HG02642 (cell line): Measurements from ENCODE around the gene LKAAEAR1.

Source experiments
- ATAC-seq: cut with Tn5 transposase; IDR thresholded peaks from one replicate; pipeline ENCODE4 v1.9.1; 2021; ENCODE audit warnings: mild to moderate bottlenecking; ENCODE audit not compliant: unreplicated experiment, poor library complexity

The LKAAEAR1 gene

DNA sequence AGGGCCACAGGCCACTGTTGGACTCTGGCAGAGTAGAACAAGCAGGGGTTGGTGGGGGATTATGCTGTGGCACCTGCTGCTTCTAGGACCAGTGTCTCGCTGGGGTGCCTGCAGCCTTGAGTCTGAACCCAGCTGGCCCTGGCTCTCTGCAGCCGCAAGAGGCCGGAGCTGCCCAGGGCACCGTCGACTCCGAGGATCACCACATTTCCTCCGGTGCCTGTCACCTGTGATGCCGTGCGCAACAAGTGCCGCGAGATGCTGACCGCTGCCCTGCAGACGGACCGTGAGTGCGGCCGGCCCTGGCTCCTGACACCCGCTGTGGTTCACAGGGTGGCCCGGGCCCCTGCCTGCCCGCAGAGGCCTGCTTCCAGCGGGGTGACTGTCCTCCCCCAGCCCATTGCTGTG is 15.0 kb downstream of the LKAAEAR1 start:
- no peak for ATAC-seq

DNA sequence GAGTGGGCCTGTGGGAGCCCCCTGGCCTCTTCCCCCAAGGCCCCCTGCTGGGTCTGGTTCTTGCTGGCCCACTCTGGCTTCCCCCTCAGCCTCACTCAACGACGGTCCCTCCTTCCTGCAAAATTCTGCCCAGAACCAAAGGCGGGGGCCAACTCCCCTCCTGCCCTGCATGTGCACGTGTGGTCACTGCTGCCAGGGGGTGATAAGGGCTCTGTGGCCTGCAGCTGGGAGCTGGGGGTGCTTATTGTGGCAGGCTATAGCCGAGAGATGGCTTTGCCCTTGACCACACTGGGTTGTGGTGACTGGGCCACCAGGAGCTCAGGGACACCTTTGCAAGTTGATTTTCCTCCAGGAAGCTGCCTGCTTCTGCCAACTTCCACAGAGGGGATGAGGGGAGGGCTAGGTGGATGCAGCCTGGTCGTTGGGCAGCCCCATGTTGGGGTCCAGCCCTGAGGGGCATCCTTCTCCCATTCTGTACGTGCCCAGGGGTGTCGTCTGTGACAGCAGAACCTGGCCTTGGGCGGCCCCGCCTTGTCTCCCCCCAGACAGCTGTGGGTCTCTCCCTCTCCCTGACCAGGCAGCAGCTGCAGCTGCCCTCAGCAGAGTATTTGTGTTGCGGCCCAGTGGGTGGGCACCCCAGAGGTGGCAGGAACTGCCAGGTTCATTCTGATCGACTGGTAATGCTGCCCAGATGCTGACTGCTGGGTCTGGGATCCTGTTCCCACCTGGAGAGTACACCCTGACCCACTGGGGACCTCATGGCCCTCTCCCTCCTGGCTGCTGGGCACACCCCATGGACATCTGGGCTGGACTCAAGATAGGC is 15.6 kb downstream of the LKAAEAR1 start:
- ATAC-seq: no peak

DNA sequence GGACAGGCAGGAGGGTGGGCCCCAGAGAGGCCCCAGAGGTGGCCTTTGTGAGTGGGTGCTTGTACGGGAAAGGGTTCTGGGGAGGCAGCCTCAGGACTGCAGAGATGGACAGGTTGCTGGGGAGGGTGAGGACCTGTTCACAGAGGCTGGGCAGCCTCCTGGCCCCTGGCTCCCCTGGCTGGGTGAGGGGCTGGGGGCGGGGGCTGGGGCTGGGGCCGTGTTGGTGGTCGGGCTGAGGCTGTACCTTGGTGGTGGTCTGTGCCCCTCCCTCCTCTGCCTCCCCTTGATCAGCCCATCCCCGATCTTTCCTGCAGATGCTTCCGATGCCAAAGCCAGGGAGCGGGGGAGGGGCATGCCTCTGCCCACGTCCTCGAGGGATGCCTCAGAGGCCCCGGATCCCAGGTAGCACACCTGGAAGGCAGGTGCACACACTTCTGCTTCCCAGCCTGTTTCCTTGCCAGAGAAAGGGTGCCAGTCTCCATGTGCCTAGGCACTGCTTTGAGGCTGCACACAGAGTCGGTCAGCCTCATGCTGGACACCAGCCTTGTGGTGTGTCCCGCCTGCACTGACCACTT is 16.4 kb downstream of the LKAAEAR1 start:
- ATAC-seq: no peak

DNA sequence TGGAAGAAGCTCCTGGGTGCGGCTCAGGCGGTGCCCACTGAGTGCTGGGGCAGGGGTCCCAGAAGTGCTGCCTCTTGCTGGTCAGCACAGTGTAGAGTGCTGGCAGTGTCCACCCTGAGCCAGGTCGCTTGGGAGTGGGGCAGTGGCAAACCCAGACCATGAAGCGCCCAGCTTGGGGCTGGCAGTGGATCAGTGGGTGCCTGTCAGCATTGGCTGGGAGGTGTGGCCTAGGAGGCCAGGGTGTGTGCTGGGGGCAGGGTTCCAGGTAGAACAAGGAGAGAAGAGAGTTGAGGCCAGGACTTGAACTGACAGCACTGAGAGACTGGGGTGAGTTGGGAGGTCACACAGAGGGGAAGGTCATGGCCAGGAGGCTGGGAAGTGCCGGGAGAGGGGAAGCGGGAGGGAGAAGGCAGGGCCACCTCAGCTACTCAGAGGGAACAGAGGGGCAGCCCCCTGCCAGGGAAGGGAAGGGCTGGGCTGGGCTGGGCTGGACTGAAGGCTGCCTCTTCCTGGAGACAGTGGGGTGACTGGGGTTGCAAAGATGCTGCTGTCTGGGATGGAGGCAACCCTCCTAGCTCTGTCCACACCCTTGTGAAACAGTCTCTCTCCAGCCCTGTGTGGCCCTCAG is 17.1 kb downstream of the LKAAEAR1 start:
- no peak for ATAC-seq

DNA sequence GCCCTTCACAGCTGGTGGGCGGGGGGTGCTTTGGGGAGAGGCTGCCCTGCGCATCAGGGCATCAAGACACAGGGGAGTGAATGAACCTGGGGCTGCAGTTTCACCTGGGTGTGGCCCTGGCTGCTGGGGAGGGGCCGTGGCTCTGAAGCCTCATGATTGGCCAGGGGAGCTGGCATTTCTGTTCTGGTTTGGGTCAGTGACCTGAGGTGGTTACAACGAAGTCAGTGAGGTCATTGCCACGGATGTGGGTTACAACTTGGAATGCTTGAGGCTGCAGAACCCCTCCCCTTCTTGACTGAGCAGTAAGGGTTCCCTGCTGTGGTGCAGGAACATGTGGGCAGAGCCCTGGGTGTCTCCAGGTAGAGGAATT is 18.2 kb downstream of the LKAAEAR1 start:
- ATAC-seq: no peak

DNA sequence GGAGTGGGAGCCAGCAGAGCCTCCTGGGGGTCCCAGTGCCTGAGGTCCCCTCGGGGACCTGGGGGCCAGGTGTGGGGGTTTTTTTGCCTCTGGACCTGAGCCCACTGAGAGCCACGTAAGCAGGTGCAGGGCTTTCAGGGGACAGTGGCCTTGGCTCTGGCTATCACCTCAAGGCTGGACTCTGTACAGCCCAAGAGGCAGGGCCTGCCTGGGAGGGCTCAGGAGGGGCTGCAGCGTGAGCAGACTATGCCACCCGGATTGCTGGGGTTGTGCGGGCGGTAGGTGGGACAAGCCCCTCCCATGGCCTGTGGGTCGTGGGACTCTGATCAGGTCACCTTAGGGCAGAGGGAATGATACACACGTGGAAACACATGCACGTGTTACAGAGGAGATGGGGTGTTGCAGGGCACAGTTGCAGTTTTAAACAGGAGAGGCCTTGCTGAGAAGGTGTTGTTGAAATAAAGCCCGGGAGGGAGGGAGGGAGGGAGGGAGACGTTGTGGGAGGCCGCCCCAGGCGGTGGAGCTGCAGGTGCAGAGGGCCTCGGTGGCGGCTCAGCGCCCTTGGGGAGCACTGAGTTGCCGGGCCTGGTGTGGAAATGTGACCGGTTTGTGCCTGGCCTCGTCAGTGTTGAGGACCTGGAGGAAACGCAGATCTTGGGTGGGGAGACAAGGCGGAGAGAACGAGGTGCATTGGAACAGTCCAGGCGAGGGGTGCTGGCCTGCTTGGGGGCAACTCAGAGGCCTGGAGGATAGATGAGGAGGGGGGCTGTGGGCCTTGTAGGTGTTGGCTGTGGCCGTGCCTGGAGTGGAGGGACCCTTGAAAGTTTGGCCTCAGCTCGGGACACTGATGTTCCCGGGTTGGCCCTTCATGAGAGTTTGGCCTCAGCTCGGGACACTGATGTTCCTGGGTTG is 18.9 kb downstream of the LKAAEAR1 start:
- no peak for ATAC-seq

DNA sequence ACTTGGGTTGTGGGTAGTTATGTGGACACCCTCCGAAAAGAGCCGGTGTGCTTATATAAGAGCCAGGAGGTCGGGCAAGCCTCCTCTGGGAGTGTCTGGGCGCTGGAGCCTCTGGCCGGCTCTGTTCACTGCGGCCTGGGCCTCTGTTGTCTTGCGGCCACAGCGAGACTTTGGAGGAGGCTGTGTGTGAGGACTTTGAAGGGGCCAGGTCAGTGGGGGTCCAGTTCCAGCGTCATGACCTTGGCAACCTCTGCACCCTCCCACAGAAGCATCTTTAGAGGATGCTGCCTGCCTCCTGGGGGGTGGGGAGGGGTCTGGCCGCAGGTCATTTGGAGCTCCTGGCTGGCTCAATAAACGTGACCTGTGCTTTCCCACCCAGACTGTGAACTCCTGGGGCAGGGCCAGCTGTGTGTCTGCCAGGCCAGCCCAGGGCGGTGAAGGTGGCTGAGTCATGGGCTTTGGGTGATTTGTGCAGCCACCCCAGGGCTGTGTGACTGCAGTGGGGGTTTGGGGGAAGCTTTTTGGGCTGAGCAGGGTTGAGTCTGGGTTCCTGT is 20.0 kb downstream of the LKAAEAR1 start:
- ATAC-seq: no peak

DNA sequence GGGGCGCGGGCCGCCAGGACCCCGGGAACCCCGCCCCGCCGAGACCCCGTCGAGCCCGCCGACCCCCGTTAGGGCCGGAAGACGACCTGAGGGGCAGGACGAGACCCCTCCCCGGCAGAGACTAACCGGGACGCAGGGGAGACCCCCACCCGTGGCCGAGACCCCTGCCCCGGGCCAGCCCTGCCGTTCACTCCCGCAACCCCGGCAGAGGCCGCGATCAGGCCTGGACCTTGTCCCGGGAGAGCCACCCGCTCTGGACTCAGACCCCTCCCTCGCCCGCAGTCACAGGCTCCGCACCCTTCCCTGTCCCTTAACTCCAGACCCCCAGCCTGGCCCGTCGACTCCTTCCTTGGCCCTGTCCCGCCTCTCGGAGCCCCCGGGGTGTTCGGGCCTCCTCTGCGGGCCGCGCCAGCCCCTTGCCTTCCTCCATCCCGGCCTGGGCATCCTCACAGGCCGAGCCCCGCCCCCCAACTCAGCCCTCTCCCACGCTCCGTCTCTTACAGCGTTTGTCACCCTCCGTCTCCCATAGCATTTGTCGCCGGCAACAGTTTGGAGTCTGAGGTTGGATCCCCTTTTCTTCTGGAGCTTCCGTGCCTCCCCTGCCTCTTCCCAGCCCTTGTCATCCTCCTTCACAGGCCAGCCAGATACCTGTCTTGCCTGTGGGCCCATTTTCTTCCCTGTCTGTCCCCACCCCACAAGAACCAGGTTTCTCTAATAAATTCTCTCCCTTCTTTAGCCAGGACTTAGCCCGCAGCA is 20.6 kb downstream of the LKAAEAR1 start:
- ATAC-seq: no peak

DNA sequence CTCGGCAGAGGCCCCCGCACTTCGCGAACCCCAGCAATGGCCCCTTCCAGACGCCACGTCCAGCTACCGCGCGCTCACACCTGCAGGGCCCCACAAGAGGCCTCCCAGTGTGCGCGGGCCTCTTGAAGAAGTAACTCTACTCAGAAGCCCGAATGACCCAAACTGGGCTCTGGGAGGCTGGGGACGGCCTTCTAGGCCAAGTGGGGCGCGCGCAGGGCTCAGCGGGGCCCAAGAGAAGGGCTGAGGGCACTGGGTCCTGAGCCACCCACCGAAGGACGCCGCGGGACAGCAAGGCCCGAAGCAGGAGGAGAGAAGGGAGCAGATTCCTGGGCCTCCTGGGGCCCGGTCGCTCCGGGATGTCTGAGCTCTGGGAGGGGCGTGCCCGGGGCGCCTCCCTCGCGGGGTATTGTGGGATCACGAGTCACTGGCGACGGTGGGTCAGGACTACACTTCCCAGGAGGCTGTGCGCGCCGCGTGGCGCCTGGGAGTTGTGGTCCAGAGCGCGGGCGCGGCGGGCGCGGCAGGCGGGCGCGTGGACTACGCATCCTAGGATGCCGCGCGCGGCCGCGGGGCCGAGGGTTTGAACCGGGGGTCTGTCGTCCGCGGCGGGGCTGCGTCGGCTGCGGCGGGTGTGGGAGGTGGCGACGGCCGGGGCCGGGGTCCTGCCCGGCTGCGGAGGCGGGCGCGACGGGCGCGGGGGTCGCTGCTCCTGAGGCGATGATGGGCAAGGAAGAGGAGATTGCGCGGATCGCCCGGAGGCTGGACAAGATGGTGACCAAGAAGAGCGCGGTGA is 21.4 kb downstream of the LKAAEAR1 start, which contains the start of gene TCEA2:
TSS of gene TCEA2 (plus strand) at position 603 of the 793 bp plus-strand sequence. CDS start at position 718, 115 bp downstream.
- peak; percentile 84 for ATAC-seq

DNA sequence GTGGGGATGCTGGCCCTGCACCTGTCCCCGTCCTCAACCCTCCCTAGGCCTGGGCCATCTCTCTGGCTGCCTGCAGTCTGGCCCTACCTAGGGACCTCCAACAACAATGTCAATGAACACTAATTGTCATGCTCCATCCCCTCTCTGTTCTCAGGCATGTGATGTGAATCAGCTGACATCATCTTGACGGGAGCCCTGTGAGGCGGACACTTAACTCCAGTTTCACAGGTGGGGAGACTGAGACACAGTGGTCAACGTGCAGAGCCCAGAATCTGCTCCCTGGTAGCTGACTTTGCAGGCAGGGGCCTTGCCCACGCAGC is 22.0 kb downstream of the LKAAEAR1 start:
- no peak for ATAC-seq

DNA sequence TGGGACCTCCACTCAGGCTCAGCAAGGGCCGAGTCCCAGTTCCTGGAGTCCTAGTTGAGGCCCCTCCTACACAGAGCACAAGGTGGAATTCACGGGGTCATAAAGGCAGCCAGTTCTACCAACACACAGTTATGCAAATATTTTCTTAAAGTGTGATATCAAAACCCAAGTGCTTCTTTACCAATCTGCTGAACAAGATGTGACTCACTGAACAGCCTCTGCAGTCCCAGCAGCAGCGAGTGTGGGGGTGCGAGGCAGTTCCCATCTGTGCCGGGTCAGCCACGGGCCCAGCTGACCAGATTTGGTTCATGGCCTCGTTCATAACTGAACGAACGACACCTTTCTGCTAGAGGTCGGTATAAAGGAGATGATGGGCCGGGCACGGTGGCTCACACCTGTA is 25.7 kb downstream of the LKAAEAR1 start:
- no peak for ATAC-seq

DNA sequence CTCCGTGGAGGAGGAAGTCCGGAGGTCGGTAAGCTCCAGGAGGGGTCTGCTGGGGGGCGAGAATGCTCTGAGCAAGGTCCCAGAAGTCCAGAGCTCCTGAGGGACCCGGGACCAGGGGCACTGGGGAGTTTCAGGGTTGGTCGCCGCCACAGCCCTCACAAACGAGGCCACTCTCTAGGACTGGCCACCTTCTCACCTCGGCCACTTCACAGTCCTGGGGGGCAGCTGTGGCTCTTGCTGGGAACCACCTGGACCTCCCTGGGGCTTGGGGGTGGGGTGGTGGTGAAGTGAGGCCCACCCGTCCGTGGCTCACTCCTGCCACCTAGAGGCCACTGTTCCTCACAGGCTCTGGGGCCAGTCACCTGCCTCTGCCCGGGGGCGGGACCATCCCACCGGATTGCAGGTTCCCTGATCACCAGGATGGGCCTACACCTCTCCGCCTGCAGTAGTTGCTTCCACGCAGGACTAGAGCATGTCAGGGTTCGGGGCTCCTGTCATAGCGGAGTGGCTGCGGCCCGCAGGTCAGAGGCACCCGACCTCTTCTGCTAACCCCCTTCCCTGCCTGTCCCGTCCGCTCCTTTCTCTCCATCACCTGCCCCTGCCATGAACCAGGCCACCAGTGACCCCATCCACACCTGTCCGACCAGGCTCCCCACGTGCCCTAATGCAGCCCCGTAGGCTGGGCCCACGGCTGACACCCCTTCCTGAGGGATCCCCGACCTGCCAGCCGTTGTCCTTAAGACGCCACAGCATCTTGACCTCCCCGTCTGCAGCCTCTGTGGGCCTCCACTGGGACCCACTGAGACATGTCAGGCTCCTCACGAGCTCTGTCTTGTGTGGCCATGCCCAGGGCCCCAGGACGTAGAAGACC is 26.3 kb downstream of the LKAAEAR1 start:
- ATAC-seq: no peak

DNA sequence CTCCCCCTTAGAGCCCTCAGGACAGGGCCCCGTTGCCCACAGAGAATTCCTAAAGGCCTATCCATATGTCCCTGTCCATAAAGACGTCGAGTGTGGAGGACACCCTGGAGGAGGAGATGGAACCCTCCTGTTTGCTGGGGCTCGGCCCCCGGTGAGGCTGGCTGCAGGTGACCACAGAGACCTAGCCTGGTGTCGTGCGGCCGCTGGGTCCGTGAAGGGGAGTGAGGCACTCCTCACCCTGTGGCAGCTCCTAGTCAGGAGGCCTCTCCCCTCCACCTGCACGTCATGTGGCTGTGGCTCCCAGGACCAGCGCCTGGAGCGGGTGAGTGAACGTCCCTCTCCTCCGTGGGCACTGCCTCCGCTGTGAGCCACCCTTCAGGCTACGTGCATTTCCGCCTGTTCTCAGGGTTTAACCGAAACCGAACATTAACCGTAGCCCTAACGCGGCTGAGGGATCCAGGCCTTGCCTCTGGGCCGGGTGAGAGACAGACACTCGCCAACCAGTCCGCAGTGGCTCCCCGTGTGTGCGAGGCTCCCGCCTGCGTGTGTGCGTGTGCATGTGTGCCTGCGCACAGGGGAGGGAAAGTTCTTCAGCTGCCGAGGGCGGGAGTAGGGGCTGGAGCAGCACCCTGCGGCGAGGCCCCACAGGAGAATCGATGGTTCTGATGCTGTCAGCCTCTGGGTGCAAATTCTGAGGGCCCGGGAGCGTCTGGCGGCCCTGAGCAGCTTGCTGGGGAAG is 27.1 kb downstream of the LKAAEAR1 start:
- ATAC-seq: no peak

DNA sequence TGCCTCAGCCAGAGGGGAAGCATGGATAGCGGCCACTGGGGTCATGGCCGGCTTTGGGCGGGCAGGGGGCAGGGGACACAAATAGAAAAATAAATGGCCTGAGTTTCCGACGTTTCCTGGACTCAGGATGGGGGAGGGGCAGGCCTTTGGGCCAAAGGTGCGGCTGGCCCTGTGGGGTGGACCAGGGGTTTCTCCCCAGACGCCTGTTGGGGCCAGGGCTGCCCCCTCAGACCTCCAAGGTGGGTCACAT is 27.6 kb downstream of the LKAAEAR1 start:
- no peak for ATAC-seq

DNA sequence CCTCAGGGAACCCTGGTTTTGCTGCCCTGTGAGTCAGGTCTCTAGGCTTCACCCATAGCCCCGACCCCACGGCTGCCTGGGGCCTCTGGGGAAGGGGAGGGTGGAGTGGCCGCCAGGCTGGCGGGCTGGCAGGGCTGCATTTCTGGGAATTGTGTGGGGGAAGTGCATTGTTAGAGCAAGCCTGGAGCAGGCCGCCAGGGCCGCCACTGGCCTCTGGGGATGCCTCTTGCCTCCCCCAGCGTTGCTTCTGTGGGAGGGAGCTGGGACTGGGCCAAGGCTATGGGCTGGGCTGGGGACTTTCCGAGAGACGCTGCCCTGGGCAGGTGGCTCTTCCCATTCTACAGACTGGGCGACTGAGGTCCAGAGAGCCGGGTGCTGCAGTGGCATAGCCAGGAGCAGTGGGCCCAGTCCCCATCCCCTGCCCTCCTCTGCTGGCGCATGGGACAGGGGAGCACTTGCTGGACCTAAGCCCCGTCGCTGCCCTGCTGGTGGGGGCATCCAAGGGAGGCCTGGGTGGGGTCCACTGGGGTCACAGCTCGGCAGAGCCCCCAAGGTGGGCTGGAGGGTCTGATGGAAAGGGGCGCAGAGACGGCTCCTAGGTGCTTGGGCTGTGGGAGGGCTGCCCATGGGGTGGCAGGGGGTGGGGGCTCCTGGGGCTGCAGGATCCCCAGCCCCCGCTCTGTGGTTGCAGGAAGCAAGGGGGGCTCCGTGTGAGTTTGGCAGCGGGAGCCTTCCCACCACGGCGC is 28.1 kb downstream of the LKAAEAR1 start:
- no peak for ATAC-seq

DNA sequence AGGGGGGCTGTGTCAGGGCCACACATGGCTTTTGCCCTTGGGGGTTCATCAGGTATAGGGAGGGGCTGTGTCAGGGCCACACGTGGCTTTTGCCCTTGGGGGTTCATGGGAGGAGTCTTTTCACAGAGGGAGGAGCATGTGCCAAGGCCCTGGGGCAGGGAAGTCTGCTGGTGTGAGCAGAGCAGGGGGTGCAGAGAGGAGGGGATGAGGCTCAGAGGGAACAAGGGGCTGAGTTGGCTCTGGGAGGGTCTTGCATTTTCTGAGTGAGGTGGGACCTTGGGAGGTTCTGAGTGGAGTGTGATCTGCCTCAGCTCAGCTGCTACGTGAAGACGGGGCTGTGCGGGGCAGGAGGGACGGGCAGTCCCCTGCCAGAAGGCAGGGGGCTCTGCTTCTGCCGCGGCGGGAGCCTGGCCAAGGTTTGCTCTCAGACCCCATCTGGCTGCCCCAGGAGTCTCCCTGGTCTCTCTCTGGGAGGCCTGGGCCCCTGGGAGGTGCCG is 28.8 kb downstream of the LKAAEAR1 start:
- no peak for ATAC-seq
